ENCODE measurements around the gene ITIH4. TPM values are rescaled to one million over a fixed set of nuclear protein-coding genes. Genes with fewer than 3 reads are reported as not detected.

The ITIH4 gene
- polyA plus RNA-seq, 2 donors = 2.5 to 6.7 TPM

DNA sequence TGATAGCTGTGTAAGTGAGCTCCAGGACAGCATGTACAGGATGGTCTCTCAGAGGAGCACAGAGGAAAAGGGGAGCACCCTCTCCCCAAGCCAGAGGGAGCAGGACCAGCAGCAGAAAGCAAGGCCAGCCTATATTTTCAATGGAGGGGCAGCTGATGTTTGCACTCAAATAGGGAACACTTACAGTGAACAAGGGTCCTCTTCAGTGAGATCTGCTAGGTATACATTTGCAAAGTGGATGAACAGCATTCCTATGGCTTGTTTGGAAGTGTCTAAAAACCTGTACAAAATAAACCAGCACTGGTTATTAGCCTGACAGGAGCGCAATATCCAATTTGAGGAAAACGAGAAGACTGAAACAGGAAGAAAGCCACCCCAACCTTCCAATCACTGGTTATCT, 21.9 kb upstream of the ITIH4 start:
- no peak overlapping the region for H3K27ac ChIP-seq (ENCODE audit: low read depth in 2 of 2, low read length in 1 of 2)
- H3K4me3 ChIP-seq (ENCODE audit: low read depth in 1 of 2, low read length in 2 of 2) = no peak overlapping the region
- no peaks in the 10 kb centered on the region for H3K9me3 ChIP-seq (ENCODE audit: control insufficient read depth in 2 of 2, insufficient read depth in 1 of 2, low read depth in 1 of 2, low read length in 1 of 2)
- WGBS, 2 donors = 83 to 88% methylated on average over 2 of the region's 2 CpGs
- peaks cover 0 to 3% of the 10 kb centered on the region in 2 donors for H3K4me1 ChIP-seq (ENCODE audit: control insufficient read depth in 2 of 2, insufficient read depth in 2 of 2, low read length in 1 of 2)
- peaks cover 17 to 30% of the 10 kb centered on the region in 2 donors for H3K36me3 ChIP-seq (ENCODE audit: control insufficient read depth in 2 of 2, insufficient read depth in 2 of 2, low read length in 1 of 2)
- no peaks in the 10 kb centered on the region for H3K27me3 ChIP-seq (ENCODE audit: control insufficient read depth in 1 of 2, insufficient read depth in 2 of 2, low read length in 2 of 2)

DNA sequence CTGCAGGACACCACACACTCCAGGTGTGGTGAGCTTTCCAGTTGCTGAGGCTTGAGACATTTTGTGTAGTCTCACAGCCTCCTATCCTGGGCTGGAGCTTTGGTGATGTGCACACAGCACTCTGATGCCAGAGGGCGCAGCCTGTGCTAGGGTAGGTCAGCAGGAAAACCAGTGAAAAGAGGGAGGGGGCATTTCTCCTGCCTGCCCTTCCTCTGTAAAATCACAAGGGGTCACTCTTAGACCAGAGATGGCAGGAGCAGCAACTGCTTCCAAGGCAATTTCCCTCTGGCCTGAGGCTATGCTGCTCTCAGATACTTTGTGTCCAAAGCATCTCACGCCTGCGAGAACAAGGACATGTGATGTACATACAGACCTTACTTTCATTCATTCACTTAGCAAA, 20.9 kb upstream of the ITIH4 start:
- no peaks in the 10 kb centered on the region for H3K9me3 ChIP-seq (ENCODE audit: control insufficient read depth in 2 of 2, insufficient read depth in 1 of 2, low read depth in 1 of 2, low read length in 1 of 2)
- no peak overlapping the region for H3K4me3 ChIP-seq (ENCODE audit: low read depth in 1 of 2, low read length in 2 of 2)
- H3K4me1 ChIP-seq (ENCODE audit: control insufficient read depth in 2 of 2, insufficient read depth in 2 of 2, low read length in 1 of 2) = peaks cover 0 to 3% of the 10 kb centered on the region in 2 donors
- H3K36me3 ChIP-seq (ENCODE audit: control insufficient read depth in 2 of 2, insufficient read depth in 2 of 2, low read length in 1 of 2) = peaks cover 17 to 30% of the 10 kb centered on the region in 2 donors
- WGBS, 2 donors = 59 to 60% methylated on average over 3 of the region's 3 CpGs
- H3K27ac ChIP-seq (ENCODE audit: low read depth in 2 of 2, low read length in 1 of 2) = no peak overlapping the region
- H3K27me3 ChIP-seq (ENCODE audit: control insufficient read depth in 1 of 2, insufficient read depth in 2 of 2, low read length in 2 of 2) = no peaks in the 10 kb centered on the region

DNA sequence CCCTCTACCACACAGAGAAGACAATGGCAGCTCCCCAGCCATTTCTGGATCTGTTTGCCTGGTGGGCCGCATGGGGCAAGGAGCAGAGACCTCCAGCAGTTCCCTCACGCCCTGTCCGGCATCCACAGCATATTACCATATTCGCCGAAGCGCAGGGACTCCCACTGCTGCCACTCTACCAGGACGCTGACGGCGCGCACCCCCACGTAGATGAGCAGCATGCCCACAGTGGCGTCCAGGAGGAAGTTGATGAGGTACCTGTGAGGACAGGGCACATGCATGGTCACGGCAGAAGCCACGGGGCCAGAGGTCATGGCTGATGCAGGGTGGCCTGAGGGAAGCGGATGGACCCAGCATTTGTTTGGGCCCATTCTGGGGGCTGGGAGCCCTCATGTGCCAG, 19.2 kb upstream of the ITIH4 start:
- no peak overlapping the region for H3K4me3 ChIP-seq (ENCODE audit: low read depth in 1 of 2, low read length in 2 of 2)
- H3K4me1 ChIP-seq (ENCODE audit: control insufficient read depth in 2 of 2, insufficient read depth in 2 of 2, low read length in 1 of 2) = peaks cover 0 to 3% of the 10 kb centered on the region in 2 donors
- 95 to 96% methylated on average over 15 of the region's 15 CpGs for WGBS, 2 donors
- H3K36me3 ChIP-seq (ENCODE audit: control insufficient read depth in 2 of 2, insufficient read depth in 2 of 2, low read length in 1 of 2) = peaks cover 17 to 30% of the 10 kb centered on the region in 2 donors
- no peak overlapping the region for H3K27ac ChIP-seq (ENCODE audit: low read depth in 2 of 2, low read length in 1 of 2)
- H3K9me3 ChIP-seq (ENCODE audit: control insufficient read depth in 2 of 2, insufficient read depth in 1 of 2, low read depth in 1 of 2, low read length in 1 of 2) = no peaks in the 10 kb centered on the region
- no peaks in the 10 kb centered on the region for H3K27me3 ChIP-seq (ENCODE audit: control insufficient read depth in 1 of 2, insufficient read depth in 2 of 2, low read length in 2 of 2)

DNA sequence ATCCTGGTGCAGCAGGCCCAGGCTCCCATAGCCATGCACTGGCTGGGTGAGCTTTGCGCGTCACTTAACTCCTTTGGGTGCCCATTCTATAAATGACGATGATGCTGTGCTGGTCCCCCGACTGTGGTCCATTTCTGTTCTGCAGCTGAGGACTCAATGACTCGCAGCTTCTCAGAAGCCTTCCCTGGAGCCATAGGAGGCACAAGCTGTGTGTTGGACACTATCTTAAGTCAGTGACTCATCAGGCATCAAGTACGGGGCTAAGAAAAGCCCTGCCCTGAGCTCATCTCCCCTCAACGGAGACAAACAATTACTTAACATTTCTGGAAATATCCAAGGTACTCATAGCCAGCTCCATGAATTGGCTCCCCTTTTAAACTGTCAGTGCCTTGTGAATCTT, 18.1 kb upstream of the ITIH4 start:
- Histone ChIP-seq H3K36me3 (ENCODE audit: control insufficient read depth in 2 of 2, insufficient read depth in 2 of 2, low read length in 1 of 2) (peaks cover 17 to 30% of the 10 kb centered on the region in 2 donors), H3K27ac (ENCODE audit: low read depth in 2 of 2, low read length in 1 of 2) (peak overlapping the region in 1 of 2 donors; percentile 58)
- 54 to 78% methylated on average over 7 of the region's 7 CpGs for WGBS, 2 donors

DNA sequence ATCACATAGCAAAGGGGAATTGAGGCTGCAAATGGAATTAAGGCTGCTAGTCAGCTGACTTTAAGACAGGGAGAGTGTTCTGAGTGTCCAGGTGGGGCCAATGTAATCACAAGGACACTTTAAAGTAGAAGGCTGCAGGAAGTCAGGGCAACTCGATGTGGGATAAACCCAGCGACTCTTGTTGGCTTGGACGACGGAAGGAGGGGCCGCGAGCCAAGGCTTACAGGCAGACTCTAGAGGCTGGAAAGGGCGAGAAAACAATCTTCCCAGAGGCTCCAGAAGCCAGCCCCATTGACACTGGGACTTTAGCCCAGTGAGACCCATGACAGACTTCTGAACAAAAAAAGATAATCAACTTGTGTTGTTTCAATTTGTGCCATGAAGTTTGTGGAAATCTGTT, 17.3 kb upstream of the ITIH4 start:
- Histone ChIP-seq H3K27ac (ENCODE audit: low read depth in 2 of 2, low read length in 1 of 2) (peak overlapping the region in 1 of 2 donors; percentile 0), H3K36me3 (ENCODE audit: control insufficient read depth in 2 of 2, insufficient read depth in 2 of 2, low read length in 1 of 2) (peaks cover 14 to 30% of the 10 kb centered on the region in 2 donors), H3K27me3 (ENCODE audit: control insufficient read depth in 1 of 2, insufficient read depth in 2 of 2, low read length in 2 of 2) (no peaks in the 10 kb centered on the region), H3K4me1 (ENCODE audit: control insufficient read depth in 2 of 2, insufficient read depth in 2 of 2, low read length in 1 of 2) (peaks cover 3 to 4% of the 10 kb centered on the region in 2 donors), H3K4me3 (ENCODE audit: low read depth in 1 of 2, low read length in 2 of 2) (no peak overlapping the region), H3K9me3 (ENCODE audit: control insufficient read depth in 2 of 2, insufficient read depth in 1 of 2, low read depth in 1 of 2, low read length in 1 of 2) (no peaks in the 10 kb centered on the region)
- WGBS, 2 donors = 86 to 93% methylated on average over 7 of the region's 7 CpGs

More for the DNA sequence above, 18.1 kb upstream of the ITIH4 start:
- Histone ChIP-seq H3K4me1 (ENCODE audit: control insufficient read depth in 2 of 2, insufficient read depth in 2 of 2, low read length in 1 of 2) (peaks cover 3% of the 10 kb centered on the region in 2 donors), H3K9me3 (ENCODE audit: control insufficient read depth in 2 of 2, insufficient read depth in 1 of 2, low read depth in 1 of 2, low read length in 1 of 2) (no peaks in the 10 kb centered on the region), H3K4me3 (ENCODE audit: low read depth in 1 of 2, low read length in 2 of 2) (no peak overlapping the region), H3K27me3 (ENCODE audit: control insufficient read depth in 1 of 2, insufficient read depth in 2 of 2, low read length in 2 of 2) (no peaks in the 10 kb centered on the region)

DNA sequence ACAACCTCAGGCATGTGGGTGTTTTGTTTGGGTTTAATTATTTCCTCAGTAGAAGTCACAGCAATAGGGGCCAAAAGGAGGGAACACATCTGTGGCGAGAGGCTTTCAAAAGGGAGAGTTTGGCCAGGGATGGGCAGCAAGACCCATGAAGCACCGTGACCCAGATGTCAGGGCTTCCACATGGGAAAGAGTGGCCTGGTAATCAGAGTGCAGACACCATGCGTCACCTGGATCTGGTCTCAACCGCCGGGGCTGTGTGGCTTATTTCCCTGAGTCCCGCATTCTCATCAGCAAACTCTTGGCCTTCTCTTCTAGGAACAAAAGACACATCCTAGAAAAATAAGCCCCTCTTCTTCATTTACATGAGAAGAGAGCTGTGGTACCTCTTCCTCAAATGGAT, 16.8 kb upstream of the ITIH4 start:
- Histone ChIP-seq H3K36me3 (ENCODE audit: control insufficient read depth in 2 of 2, insufficient read depth in 2 of 2, low read length in 1 of 2) (peaks cover 14 to 31% of the 10 kb centered on the region in 2 donors), H3K27ac (ENCODE audit: low read depth in 2 of 2, low read length in 1 of 2) (no peak overlapping the region), H3K4me1 (ENCODE audit: control insufficient read depth in 2 of 2, insufficient read depth in 2 of 2, low read length in 1 of 2) (peaks cover 3 to 4% of the 10 kb centered on the region in 2 donors), H3K4me3 (ENCODE audit: low read depth in 1 of 2, low read length in 2 of 2) (no peak overlapping the region), H3K9me3 (ENCODE audit: control insufficient read depth in 2 of 2, insufficient read depth in 1 of 2, low read depth in 1 of 2, low read length in 1 of 2) (no peaks in the 10 kb centered on the region), H3K27me3 (ENCODE audit: control insufficient read depth in 1 of 2, insufficient read depth in 2 of 2, low read length in 2 of 2) (no peaks in the 10 kb centered on the region)
- 95 to 96% methylated on average over 6 of the region's 6 CpGs for WGBS, 2 donors

DNA sequence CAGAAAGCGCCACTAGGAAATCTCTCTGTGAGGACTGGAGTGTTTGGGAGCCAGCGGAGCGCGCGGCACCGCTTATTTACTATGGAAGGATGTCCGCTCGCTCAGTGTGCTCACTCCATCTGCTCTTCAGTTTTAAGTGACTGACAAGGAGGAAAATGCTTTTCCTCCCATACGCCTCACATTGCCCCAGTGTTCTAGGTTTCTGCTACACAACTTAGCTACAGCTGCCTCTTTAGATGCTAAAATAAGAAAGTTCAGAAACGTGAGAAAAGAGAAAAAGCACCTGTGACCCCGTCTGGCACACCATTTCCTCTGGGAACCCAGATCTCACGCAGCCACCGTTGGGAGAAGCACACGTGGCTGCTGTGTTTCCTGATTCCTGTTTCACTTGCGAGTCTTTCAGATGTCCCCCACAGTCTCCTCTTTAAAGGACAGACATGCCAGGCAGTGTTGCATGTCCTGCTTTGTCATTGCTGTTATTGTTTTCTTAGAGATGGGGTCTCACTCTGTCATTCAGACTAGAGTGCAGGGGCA, 16.0 kb upstream of the ITIH4 start:
- Histone ChIP-seq H3K9me3 (ENCODE audit: control insufficient read depth in 2 of 2, insufficient read depth in 1 of 2, low read depth in 1 of 2, low read length in 1 of 2) (no peaks in the 10 kb centered on the region), H3K4me3 (ENCODE audit: low read depth in 1 of 2, low read length in 2 of 2) (no peak overlapping the region), H3K27ac (ENCODE audit: low read depth in 2 of 2, low read length in 1 of 2) (peak overlapping the region in 1 of 2 donors; percentile 64), H3K27me3 (ENCODE audit: control insufficient read depth in 1 of 2, insufficient read depth in 2 of 2, low read length in 2 of 2) (no peaks in the 10 kb centered on the region), H3K36me3 (ENCODE audit: control insufficient read depth in 2 of 2, insufficient read depth in 2 of 2, low read length in 1 of 2) (peaks cover 13 to 27% of the 10 kb centered on the region in 2 donors), H3K4me1 (ENCODE audit: control insufficient read depth in 2 of 2, insufficient read depth in 2 of 2, low read length in 1 of 2) (peaks cover 3 to 4% of the 10 kb centered on the region in 2 donors)
- WGBS, 2 donors = 74 to 75% methylated on average over 15 of the region's 15 CpGs

DNA sequence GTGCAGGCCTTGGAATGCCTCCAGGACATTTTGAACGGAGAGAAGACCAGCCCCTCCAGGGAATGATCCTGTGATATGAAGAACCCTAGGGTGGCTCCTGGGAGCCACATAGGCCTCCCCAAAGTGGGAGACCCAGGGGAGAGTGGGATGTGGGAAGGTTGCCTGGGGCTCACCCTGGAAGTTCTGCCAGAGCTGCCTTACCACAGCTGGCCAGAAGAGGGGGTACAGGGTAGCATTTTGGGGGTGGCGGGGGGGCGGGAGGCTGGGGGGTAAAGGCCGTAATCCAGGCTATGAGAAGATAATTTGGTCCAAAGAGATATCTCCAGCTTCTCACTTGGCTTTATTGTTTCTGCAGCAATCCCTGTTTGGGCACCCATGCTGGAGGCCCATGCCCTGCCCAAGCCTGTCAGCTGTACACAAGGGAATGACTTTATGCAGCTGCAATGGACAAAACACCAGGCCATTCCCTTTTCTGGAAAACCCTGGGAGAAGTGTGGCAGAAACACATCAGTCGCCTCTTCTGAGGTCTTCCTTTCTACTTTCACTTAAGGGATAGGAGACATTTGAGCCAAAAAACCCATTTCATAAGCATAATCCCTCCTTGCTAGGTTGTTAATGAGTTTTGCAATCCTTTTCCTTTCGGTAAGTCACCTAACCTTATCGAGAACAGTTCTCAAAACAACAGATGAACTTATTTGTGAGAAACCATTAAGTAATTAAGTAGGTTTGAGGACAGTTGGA, 15.4 kb upstream of the ITIH4 start:
- 72% methylated on average over 7 of the region's 7 CpGs for WGBS, 2 donors
- no peak overlapping the region for H3K4me3 ChIP-seq (ENCODE audit: low read depth in 1 of 2, low read length in 2 of 2)
- no peaks in the 10 kb centered on the region for H3K27me3 ChIP-seq (ENCODE audit: control insufficient read depth in 1 of 2, insufficient read depth in 2 of 2, low read length in 2 of 2)
- H3K27ac ChIP-seq (ENCODE audit: low read depth in 2 of 2, low read length in 1 of 2) = peak overlapping the region; percentile 64 to 80
- peaks cover 10 to 26% of the 10 kb centered on the region in 2 donors for H3K36me3 ChIP-seq (ENCODE audit: control insufficient read depth in 2 of 2, insufficient read depth in 2 of 2, low read length in 1 of 2)
- H3K4me1 ChIP-seq (ENCODE audit: control insufficient read depth in 2 of 2, insufficient read depth in 2 of 2, low read length in 1 of 2) = peaks cover 3 to 4% of the 10 kb centered on the region in 2 donors
- H3K9me3 ChIP-seq (ENCODE audit: control insufficient read depth in 2 of 2, insufficient read depth in 1 of 2, low read depth in 1 of 2, low read length in 1 of 2) = no peaks in the 10 kb centered on the region

DNA sequence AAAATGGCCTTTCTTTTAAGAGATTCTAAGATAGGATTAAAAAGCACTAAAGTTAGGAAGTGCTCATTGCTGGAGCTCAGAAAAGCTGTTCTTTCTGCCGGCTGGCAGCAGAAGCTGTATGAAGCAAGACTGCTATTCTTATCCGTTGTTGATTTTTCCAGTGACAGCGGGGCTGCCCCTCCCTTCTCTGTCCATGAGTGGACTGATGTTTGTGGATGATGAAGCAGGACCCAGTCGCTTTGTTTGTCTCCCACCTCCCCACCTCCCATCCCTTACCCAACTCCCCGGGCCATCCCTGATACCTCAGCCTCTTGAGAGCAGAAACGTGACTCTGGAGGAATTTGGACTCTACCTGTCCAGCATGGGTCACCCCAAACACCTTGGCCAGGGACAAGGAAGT, 14.7 kb upstream of the ITIH4 start:
- Histone ChIP-seq H3K36me3 (ENCODE audit: control insufficient read depth in 2 of 2, insufficient read depth in 2 of 2, low read length in 1 of 2) (peaks cover 12 to 27% of the 10 kb centered on the region in 2 donors), H3K9me3 (ENCODE audit: control insufficient read depth in 2 of 2, insufficient read depth in 1 of 2, low read depth in 1 of 2, low read length in 1 of 2) (no peaks in the 10 kb centered on the region), H3K27ac (ENCODE audit: low read depth in 2 of 2, low read length in 1 of 2) (peak overlapping the region; percentile 64 to 80), H3K27me3 (ENCODE audit: control insufficient read depth in 1 of 2, insufficient read depth in 2 of 2, low read length in 2 of 2) (no peaks in the 10 kb centered on the region), H3K4me3 (ENCODE audit: low read depth in 1 of 2, low read length in 2 of 2) (no peak overlapping the region), H3K4me1 (ENCODE audit: control insufficient read depth in 2 of 2, insufficient read depth in 2 of 2, low read length in 1 of 2) (peaks cover 3 to 4% of the 10 kb centered on the region in 2 donors)
- WGBS, 2 donors = 45 to 48% methylated on average over 6 of the region's 6 CpGs

Measured in esophagus (tissue), 2 donors.